OCI-LY1 (cell line): ENCODE data around the gene SCIMP.
"Not testable (repeated sequence)": the region's sequence is repeated elsewhere in the genome, so short reads cannot be mapped to it uniquely, and the experiment has no call there.

Experiments
- H2AFZ ChIP-seq: fragments of 200-600 bp; sonication (generic), shearing (Covaris generic); 2 replicates; pipeline ENCODE4 v1.6.0; 2014; ENCODE audit warnings: antibody characterized with exemption, mild to moderate bottlenecking, low read length
- H3F3A ChIP-seq: fragments of 200-600 bp; sonication (generic), shearing (Covaris generic); 2 replicates; pipeline ENCODE4 v1.6.0; 2014; ENCODE audit warnings: mild to moderate bottlenecking, antibody characterized with exemption, low read length, moderate library complexity; ENCODE audit not compliant: insufficient read depth
- H3K27ac ChIP-seq: fragments of 200-600 bp; sonication (generic); 2 replicates; pipeline ENCODE4 v1.5.1; 2014; ENCODE audit warnings: low read length, mixed run types, mild to moderate bottlenecking, low read depth; ENCODE audit not compliant: poor library complexity, severe bottlenecking
- H3K27me3 ChIP-seq: fragments of 200-600 bp; sonication (generic); 2 replicates; pipeline ENCODE4 v1.6.0; 2014; ENCODE audit warnings: antibody characterized with exemption, mild to moderate bottlenecking, low read length, moderate library complexity; ENCODE audit not compliant: insufficient read depth
- H3K36me3 ChIP-seq: fragments of 200-600 bp; sonication (generic); 2 replicates; pipeline ENCODE4 v1.6.1; 2014; ENCODE audit warnings: mild to moderate bottlenecking, antibody characterized with exemption, low read length, moderate library complexity, mixed read lengths; ENCODE audit not compliant: insufficient read depth
- H3K4me1 ChIP-seq: fragments of 200-600 bp; sonication (generic); 2 replicates; pipeline ENCODE4 v1.5.1; 2014; ENCODE audit warnings: mild to moderate bottlenecking, low read length, moderate library complexity; ENCODE audit not compliant: insufficient read depth, severe bottlenecking
- H3K4me2 ChIP-seq: fragments of 200-600 bp; sonication (generic), shearing (Covaris generic); 2 replicates; pipeline ENCODE4 v1.6.1; 2014; ENCODE audit warnings: low read length
- H3K4me3 ChIP-seq: fragments of 200-600 bp; sonication (generic); 2 replicates; pipeline ENCODE4 v1.5.1; 2014; ENCODE audit warnings: low read length, low read depth, mild to moderate bottlenecking, mixed read lengths; ENCODE audit not compliant: poor library complexity, severe bottlenecking
- H3K79me2 ChIP-seq: fragments of 200-600 bp; shearing (Covaris generic); 2 replicates; pipeline ENCODE4 v1.6.1; 2016; ENCODE audit warnings: mixed run types, low read length, mixed read lengths; ENCODE audit not compliant: insufficient read depth
- H3K9ac ChIP-seq: fragments of 200-600 bp; sonication (generic), shearing (Covaris generic); 2 replicates; pipeline ENCODE4 v1.6.1; 2014; ENCODE audit warnings: mild to moderate bottlenecking, low read length, mixed read lengths
- H3K9me2 ChIP-seq: fragments of 200-600 bp; sonication (generic), shearing (Covaris generic); 2 replicates; pipeline ENCODE4 v1.6.1; 2014; ENCODE audit warnings: low read depth, mild to moderate bottlenecking, low read length, mixed read lengths
- H3K9me3 ChIP-seq: fragments of 200-600 bp; shearing (Covaris generic); 2 replicates; pipeline ENCODE4 v1.6.1; 2014; ENCODE audit warnings: low read length, mixed read lengths
- H4K20me1 ChIP-seq: fragments of 200-600 bp; sonication (generic), shearing (Covaris generic); 2 replicates; pipeline ENCODE4 v1.6.0; 2016; ENCODE audit warnings: mild to moderate bottlenecking, low read length; ENCODE audit not compliant: insufficient read depth
- EZH2 ChIP-seq: fragments of 200-600 bp; sonication (generic), shearing (Covaris generic); IDR thresholded peaks from 2 replicates; pipeline ENCODE4 v1.8.0; 2017; ENCODE audit warnings: borderline replicate concordance, mixed run types, mild to moderate bottlenecking, antibody characterized with exemption, low read length, moderate library complexity, mixed read lengths
- TF ChIP-seq, protein P1 (sequence below): fragments of 200-600 bp; sonication (generic), shearing (Covaris generic); IDR thresholded peaks from 2 replicates; pipeline ENCODE4 v1.5.1; 2017; ENCODE audit warnings: mild to moderate bottlenecking, antibody characterized with exemption, low read length, moderate library complexity, mixed read lengths

The SCIMP gene

GRCh38 chr17:5182597-5183409 is 51.9 kb downstream of the SCIMP start:
- TF ChIP-seq, protein P1, sequence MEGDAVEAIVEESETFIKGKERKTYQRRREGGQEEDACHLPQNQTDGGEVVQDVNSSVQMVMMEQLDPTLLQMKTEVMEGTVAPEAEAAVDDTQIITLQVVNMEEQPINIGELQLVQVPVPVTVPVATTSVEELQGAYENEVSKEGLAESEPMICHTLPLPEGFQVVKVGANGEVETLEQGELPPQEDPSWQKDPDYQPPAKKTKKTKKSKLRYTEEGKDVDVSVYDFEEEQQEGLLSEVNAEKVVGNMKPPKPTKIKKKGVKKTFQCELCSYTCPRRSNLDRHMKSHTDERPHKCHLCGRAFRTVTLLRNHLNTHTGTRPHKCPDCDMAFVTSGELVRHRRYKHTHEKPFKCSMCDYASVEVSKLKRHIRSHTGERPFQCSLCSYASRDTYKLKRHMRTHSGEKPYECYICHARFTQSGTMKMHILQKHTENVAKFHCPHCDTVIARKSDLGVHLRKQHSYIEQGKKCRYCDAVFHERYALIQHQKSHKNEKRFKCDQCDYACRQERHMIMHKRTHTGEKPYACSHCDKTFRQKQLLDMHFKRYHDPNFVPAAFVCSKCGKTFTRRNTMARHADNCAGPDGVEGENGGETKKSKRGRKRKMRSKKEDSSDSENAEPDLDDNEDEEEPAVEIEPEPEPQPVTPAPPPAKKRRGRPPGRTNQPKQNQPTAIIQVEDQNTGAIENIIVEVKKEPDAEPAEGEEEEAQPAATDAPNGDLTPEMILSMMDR = no peak
- TF ChIP-seq EZH2 = no peak
- no peaks in the 10 kb centered on the region for H4K20me1 ChIP-seq
- H3K4me2 ChIP-seq = no peak overlapping the region
- H3K9ac ChIP-seq = no peak overlapping the region
- H3K27ac ChIP-seq = no peak overlapping the region
- H3K4me1 ChIP-seq = no peaks in the 10 kb centered on the region
- H3K9me3 ChIP-seq = peaks cover 68% of the 10 kb centered on the region
- no peak overlapping the region for H2AFZ ChIP-seq
- peaks cover 53% of the 10 kb centered on the region for H3K36me3 ChIP-seq
- H3K27me3 ChIP-seq = no peaks in the 10 kb centered on the region
- H3K4me3 ChIP-seq = no peak overlapping the region
- no peaks in the 10 kb centered on the region for H3K79me2 ChIP-seq
- no peaks in the 10 kb centered on the region for H3K9me2 ChIP-seq
- H3F3A ChIP-seq = 0 out of 2 replicates have a peak, but pooled peaks cover 7% of the 10 kb centered on the region

- H4K20me1 ChIP-seq = no peaks in the 10 kb centered on the region
- no peak overlapping the region for H3K9ac ChIP-seq
- no peaks in the 10 kb centered on the region for H3K27me3 ChIP-seq
- no peak overlapping the region for H3K4me3 ChIP-seq
- no peak overlapping the region for H2AFZ ChIP-seq
- peaks cover 70% of the 10 kb centered on the region for H3K9me3 ChIP-seq
- no peaks in the 10 kb centered on the region for H3K4me1 ChIP-seq
- no peaks in the 10 kb centered on the region for H3K9me2 ChIP-seq
- no peak overlapping the region for H3K27ac ChIP-seq
- H3K79me2 ChIP-seq = no peaks in the 10 kb centered on the region
- no peak overlapping the region for H3K4me2 ChIP-seq
- peaks cover 42% of the 10 kb centered on the region for H3K36me3 ChIP-seq
- H3F3A ChIP-seq = 0 out of 2 replicates have a peak, but pooled peaks cover 7% of the 10 kb centered on the region
- TF ChIP-seq, protein P1 = no peak
- no peak for TF ChIP-seq EZH2
These were observed 53.0 kb downstream of the SCIMP start for GRCh38 chr17:5181509-5182305.

- 0 out of 2 replicates have a peak, but pooled peaks cover 7% of the 10 kb centered on the region for H3F3A ChIP-seq
- H3K9ac ChIP-seq = no peak overlapping the region
- no peaks in the 10 kb centered on the region for H3K9me2 ChIP-seq
- TF ChIP-seq, protein P1 = no peak
- TF ChIP-seq EZH2 = no peak
- H3K9me3 ChIP-seq = peaks cover 62% of the 10 kb centered on the region
- H3K36me3 ChIP-seq = peaks cover 40% of the 10 kb centered on the region
- no peaks in the 10 kb centered on the region for H3K4me1 ChIP-seq
- H3K4me2 ChIP-seq = no peak overlapping the region
- no peak overlapping the region for H3K4me3 ChIP-seq
- H3K27me3 ChIP-seq = no peaks in the 10 kb centered on the region
- H4K20me1 ChIP-seq = no peaks in the 10 kb centered on the region
- no peak overlapping the region for H3K27ac ChIP-seq
- no peaks in the 10 kb centered on the region for H3K79me2 ChIP-seq
- H2AFZ ChIP-seq = no peak overlapping the region
These were observed 55.7 kb downstream of the SCIMP start for GRCh38 chr17:5179003-5179402.

GRCh38 chr17:5175027-5175426 is 59.6 kb downstream of the SCIMP start:
- not testable (repeated sequence) for H3K9ac ChIP-seq, H3K9me2 ChIP-seq, H3K4me3 ChIP-seq, H3F3A ChIP-seq, H3K4me1 ChIP-seq, H3K4me2 ChIP-seq, H3K79me2 ChIP-seq, H2AFZ ChIP-seq, H4K20me1 ChIP-seq, H3K27ac ChIP-seq, H3K27me3 ChIP-seq
- peaks cover 25% of the 10 kb centered on the region for H3K9me3 ChIP-seq
- H3K36me3 ChIP-seq = peaks cover 21% of the 10 kb centered on the region
